SH-SY5Y (cell line): ENCODE measurements around the gene TMPO.

ENCODE experiments used
- GATA2 ChIP-seq: IDR thresholded peaks from 2 replicates; pipeline ENCODE4 v1.6.1; 2011; ENCODE audit warnings: mild to moderate bottlenecking, low read depth, low read length
- GATA3 ChIP-seq: IDR thresholded peaks from 2 replicates; pipeline ENCODE4 v1.6.1; 2011; ENCODE audit warnings: low read depth, mild to moderate bottlenecking, low read length, moderate library complexity

DNA sequence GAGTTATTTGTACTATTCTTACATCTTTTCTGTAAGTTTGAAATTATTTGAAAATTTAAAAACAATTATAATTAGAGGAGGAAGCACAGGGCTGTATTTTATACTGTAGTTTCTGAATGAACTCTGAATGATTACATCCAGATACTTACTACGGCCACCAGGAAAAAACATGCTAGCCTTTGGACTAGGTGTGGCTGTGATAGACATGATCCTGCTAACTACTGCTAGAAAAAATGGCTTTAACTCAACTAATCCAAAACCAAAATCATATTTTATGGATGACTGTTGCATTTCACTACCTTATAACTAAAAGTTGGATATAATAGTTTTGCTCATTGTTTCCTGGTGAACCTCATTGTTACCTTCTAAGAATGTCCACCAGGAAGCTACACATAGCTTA is 63.0 kb downstream of the TMPO start:
- no peak for TF ChIP-seq GATA2
- no peak for TF ChIP-seq GATA3
